Left lung (tissue), 14 donors: ENCODE data around the gene TLCD4. TPM values are rescaled to one million over a fixed set of nuclear protein-coding genes. Genes with fewer than 3 reads are reported as not detected.

Source experiments
- ATAC-seq: fragments of 200-7000 bp; cut with Tn5 transposase; one replicate; pipeline ENCODE4 v1.9.1; 2020; ENCODE audit warnings: moderate library complexity
- DNase-seq, 4 donors: peaks; one replicate each; pipeline ENCODE4 v3.0.0-alpha.2; 2013 to 2020
- H3K27ac ChIP-seq, 2 donors: fragments of 200-600 bp; sonication (generic) in 1 of 2; one replicate each; pipeline versions ENCODE4 v1.5.0 to v1.8.0; 2020 to 2021
- H3K27me3 ChIP-seq, 2 donors: fragments of 200-600 bp; sonication (generic) in 1 of 2; one replicate each; pipeline versions ENCODE4 v1.5.0 to v1.8.0; 2020 to 2021
- H3K36me3 ChIP-seq, 2 donors: fragments of 200-600 bp; sonication (generic) in 1 of 2; one replicate each; pipeline versions ENCODE4 v1.5.0 to v1.8.0; 2020 to 2021
- H3K4me1 ChIP-seq, 2 donors: fragments of 200-600 bp; one replicate each; pipeline ENCODE4 v1.8.0; 2021
- H3K4me3 ChIP-seq, 2 donors: fragments of 200-600 bp; sonication (generic) in 1 of 2; one replicate each; pipeline versions ENCODE4 v1.5.0 to v1.8.0; 2020 to 2021; ENCODE audit warnings: mild to moderate bottlenecking in 1 of 2
- H3K9me3 ChIP-seq, 2 donors: fragments of 200-600 bp; sonication (generic) in 1 of 2; one replicate each; pipeline versions ENCODE4 v1.5.0 to v1.8.0; 2020 to 2021
- intact Hi-C, 2 donors: fragments of 100-400 bp; cut with DNase I; formaldehyde crosslinking; loops; one replicate each; pipeline versions ENCODE4 v1.11.2 to v1.14.2; 2022
- long read RNA-seq, 12 donors: library from polyadenylated mRNA in 2 of 12; unstranded in 2 of 12; transcript quantifications; one replicate each; pipeline ENCODE4 v2.0.0 and lab custom pipeline, GENCODE V29; 2019 to 2026
- polyA plus RNA-seq, 6 donors: library from polyadenylated mRNA; unstranded; fragments of 120-200 nt; gene quantifications; one replicate each; pipeline ENCODE4 v1.2.1, GENCODE V29; 2013; ENCODE audit not compliant: insufficient read length in 6 of 6
- total RNA-seq, 2 donors: library from RNA; stranded (reverse); fragmentation: NEBNext Ultra II Directional; extraction: Animal tissue kit (Norgen Biotek cat#: 25700); gene quantifications; one replicate each; pipeline ENCODE4 v1.2.1, GENCODE V29; 2021
- TF ChIP-seq, protein P1 (sequence below), 2 donors: fragments of 200-600 bp; sonication (generic) in 1 of 2; IDR thresholded peaks; one replicate each; pipeline versions ENCODE4 v1.5.0 to v1.8.0; 2021; ENCODE audit warnings: antibody characterized with exemption in 2 of 2
- donor health status: DM: no; HTN: yes; CAD: no.
- donor health status: DM: no; HTN: no; CAD: no.

The TLCD4 gene
- total RNA-seq (10 to 100 TPM; 14.7 to 21.3 TPM), polyA plus RNA-seq (10 to 100 TPM in 5 of 6 donors, 1 to 10 TPM in 1; 9.5 to 12.5 (median 11.5) TPM)
- long read RNA-seq, donor 1, full-length matches to known transcripts: 8 of 8 reads
- long read RNA-seq, donor 1, partial matches to known transcripts: 0 of 8 reads
- long read RNA-seq, donor 1, other reads (novel, unspliced or antisense): 0 of 8 reads
- long read RNA-seq, donor 2, full-length matches to known transcripts: 8 of 8 reads
- long read RNA-seq, donor 2, partial matches to known transcripts: 0 of 8 reads
- long read RNA-seq, donor 2, other reads (novel, unspliced or antisense): 0 of 8 reads
- long read RNA-seq, donor 3, full-length matches to known transcripts: 4 of 4 reads
- long read RNA-seq, donor 3, partial matches to known transcripts: 0 of 4 reads
- long read RNA-seq, donor 3, other reads (novel, unspliced or antisense): 0 of 4 reads
- long read RNA-seq, donor 4, full-length matches to known transcripts: 6 of 8 reads
- long read RNA-seq, donor 4, partial matches to known transcripts: 0 of 8 reads
- long read RNA-seq, donor 4, other reads (novel, unspliced or antisense): 2 of 8 reads
- long read RNA-seq, donor 5, full-length matches to known transcripts: 4 of 4 reads
- long read RNA-seq, donor 5, partial matches to known transcripts: 0 of 4 reads
- long read RNA-seq, donor 5, other reads (novel, unspliced or antisense): 0 of 4 reads
- long read RNA-seq, donor 6, full-length matches to known transcripts: 2 of 2 reads
- long read RNA-seq, donor 6, partial matches to known transcripts: 0 of 2 reads
- long read RNA-seq, donor 6, other reads (novel, unspliced or antisense): 0 of 2 reads
- long read RNA-seq, donor 7: 0 reads
- long read RNA-seq, donor 8, full-length matches to known transcripts: 5 of 5 reads
- long read RNA-seq, donor 8, partial matches to known transcripts: 0 of 5 reads
- long read RNA-seq, donor 8, other reads (novel, unspliced or antisense): 0 of 5 reads
- long read RNA-seq, donor 9: 0 reads
- long read RNA-seq, donor 10, full-length matches to known transcripts: 4 of 5 reads
- long read RNA-seq, donor 10, partial matches to known transcripts: 0 of 5 reads
- long read RNA-seq, donor 10, other reads (novel, unspliced or antisense): 1 of 5 reads
- long read RNA-seq, donor 11, full-length matches to known transcripts: 3 of 3 reads
- long read RNA-seq, donor 11, partial matches to known transcripts: 0 of 3 reads
- long read RNA-seq, donor 11, other reads (novel, unspliced or antisense): 0 of 3 reads
- long read RNA-seq, donor 12, full-length matches to known transcripts: 2 of 2 reads
- long read RNA-seq, donor 12, partial matches to known transcripts: 0 of 2 reads
- long read RNA-seq, donor 12, other reads (novel, unspliced or antisense): 0 of 2 reads

DNA sequence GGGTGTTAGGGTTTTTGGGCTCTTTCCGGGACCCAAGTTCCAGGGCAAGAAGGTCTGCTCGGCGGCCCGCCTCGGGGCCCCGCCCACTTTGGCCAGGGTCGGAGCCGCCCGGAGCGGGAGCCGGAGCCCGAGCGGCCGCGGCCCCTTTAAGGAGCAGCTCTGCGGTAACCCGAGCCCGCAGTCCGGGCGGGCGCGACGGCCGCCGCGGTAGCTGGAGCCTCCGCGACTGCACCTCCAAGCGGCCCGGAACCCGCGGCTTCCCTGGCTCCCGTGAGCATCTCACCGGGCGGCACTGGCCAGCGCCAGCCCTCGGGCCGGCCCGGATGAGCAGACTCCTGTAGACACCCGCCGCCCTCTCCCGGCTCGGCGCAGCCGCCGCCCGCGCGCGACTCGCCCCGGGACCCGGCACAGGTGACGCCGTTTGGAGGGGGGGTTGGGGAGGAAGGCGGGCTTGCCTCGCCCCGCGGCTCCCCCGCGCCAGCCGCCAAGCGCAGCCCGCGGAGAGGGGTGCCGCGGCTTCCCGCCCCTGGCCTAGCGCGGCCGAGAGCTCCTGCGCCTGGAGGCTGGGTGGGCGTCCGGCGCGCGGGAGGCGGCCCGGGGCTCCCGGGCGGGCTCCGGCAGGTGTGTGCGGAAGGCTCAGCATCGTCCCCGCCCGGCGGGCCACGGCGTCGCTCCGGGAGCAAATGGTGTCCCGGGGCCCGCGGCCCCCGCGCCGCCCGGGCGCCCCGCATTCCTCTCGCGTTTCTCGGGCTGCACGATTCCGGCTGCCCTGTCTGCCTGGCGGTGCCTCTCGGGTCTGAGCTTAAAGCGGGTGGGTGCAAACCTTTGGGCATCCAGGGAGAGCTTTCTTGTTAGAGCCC lies at the start of gene TLCD4:
TSS of gene TLCD4 (plus strand) at position 149 of the 860 bp plus-strand sequence. CDS start 26,547 bp downstream, outside the sequence.
- H3K27ac ChIP-seq: peak within 1 kb of the TSS; percentile 67 to 85
- H3K27me3 ChIP-seq: peaks cover 0 to 72% of the 10 kb centered on the region in 2 donors
- intact Hi-C loops: no loop called here
- H3K4me1 ChIP-seq: peaks cover 0 to 16% of the 10 kb centered on the region in 2 donors
- no peaks in the 10 kb centered on the region for H3K9me3 ChIP-seq
- ATAC-seq (peak; percentile 93), DNase-seq (peak; percentile 46 to 93 (median 56))
- peak within 1 kb of the TSS; percentile 48 to 60 for H3K4me3 ChIP-seq
- TF ChIP-seq, protein P1, sequence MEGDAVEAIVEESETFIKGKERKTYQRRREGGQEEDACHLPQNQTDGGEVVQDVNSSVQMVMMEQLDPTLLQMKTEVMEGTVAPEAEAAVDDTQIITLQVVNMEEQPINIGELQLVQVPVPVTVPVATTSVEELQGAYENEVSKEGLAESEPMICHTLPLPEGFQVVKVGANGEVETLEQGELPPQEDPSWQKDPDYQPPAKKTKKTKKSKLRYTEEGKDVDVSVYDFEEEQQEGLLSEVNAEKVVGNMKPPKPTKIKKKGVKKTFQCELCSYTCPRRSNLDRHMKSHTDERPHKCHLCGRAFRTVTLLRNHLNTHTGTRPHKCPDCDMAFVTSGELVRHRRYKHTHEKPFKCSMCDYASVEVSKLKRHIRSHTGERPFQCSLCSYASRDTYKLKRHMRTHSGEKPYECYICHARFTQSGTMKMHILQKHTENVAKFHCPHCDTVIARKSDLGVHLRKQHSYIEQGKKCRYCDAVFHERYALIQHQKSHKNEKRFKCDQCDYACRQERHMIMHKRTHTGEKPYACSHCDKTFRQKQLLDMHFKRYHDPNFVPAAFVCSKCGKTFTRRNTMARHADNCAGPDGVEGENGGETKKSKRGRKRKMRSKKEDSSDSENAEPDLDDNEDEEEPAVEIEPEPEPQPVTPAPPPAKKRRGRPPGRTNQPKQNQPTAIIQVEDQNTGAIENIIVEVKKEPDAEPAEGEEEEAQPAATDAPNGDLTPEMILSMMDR (IDR thresholded peaks at IDR 0.05): no peak
- no peaks in the 10 kb centered on the region for H3K36me3 ChIP-seq

DNA sequence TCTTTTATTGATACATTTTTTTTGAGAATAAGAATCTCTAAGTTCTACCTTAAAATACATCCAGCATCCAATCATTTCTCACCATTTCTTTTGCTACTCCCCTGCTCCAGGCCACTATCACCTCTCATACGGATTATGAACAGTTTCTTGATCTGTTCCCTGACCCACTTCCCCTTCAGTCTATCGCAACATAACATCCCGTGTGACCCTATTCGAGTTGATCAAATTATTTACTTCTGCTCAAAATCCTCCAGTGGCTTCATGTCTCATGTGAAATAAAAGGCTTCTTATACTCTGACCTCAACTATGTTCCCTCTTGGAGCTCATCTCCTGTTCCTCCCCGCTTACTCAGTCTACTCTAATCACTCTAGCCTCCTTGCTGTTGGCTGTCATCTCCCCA lies 49.6 kb upstream of the TLCD4 start:
- TF ChIP-seq, protein P1 (IDR thresholded peaks at IDR 0.05): no peak
- intact Hi-C loops: no loop called here
- no peak for DNase-seq
- Histone ChIP-seq H3K27me3 (no peaks in the 10 kb centered on the region), H3K36me3 (peaks cover 3 to 20% of the 10 kb centered on the region in 2 donors), H3K4me3 (no peak overlapping the region), H3K9me3 (no peaks in the 10 kb centered on the region), H3K4me1 (peaks cover 6 to 18% of the 10 kb centered on the region in 2 donors), H3K27ac (no peak overlapping the region)
- no peak for ATAC-seq

DNA sequence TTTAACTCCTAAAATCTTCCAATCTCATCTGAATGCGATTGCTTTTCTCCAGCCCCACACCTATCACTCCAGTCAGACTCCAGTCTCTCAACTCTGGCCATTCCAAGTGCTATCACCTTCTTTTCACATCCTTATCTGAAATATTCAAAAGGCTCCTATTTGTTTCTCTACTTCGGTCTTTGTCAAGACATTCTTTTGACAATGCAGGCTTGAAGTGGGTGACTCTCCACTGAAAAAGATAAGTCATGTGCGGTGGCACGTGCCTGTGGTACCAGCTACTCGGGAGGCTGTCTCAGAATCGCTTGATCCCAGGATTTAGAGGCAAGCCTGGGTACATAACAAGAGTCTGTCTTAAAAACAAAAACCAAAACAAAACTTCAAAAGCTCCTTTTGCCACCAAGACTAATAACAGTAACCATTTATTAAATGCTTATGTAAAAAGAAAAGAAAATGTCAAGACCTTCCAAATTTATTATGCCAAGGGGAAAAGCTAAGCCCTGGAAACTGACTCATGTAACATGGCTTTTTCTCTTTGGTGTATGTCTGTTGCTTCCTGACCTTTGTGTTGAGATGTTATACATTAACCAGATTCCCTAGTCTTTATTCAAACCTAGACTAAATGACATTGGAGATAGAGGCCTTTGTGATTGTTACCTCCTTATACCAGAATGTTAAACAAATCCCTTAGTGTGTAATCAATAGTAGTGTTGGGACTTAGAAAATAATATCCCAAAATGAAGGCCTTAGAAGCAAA lies 48.0 kb upstream of the TLCD4 start:
- DNase-seq: no peak
- no peaks in the 10 kb centered on the region for H3K9me3 ChIP-seq
- TF ChIP-seq, protein P1 (IDR thresholded peaks at IDR 0.05): no peak
- H3K4me1 ChIP-seq: peaks cover 6 to 18% of the 10 kb centered on the region in 2 donors
- no peak overlapping the region for H3K27ac ChIP-seq
- no peaks in the 10 kb centered on the region for H3K27me3 ChIP-seq
- no peak for ATAC-seq
- H3K4me3 ChIP-seq: no peak overlapping the region
- H3K36me3 ChIP-seq: peaks cover 3 to 5% of the 10 kb centered on the region in 2 donors
- intact Hi-C loops: no loop called here

- no peak for ATAC-seq
- Histone ChIP-seq H3K4me1 (peaks cover 6 to 18% of the 10 kb centered on the region in 2 donors), H3K9me3 (no peaks in the 10 kb centered on the region), H3K4me3 (no peak overlapping the region), H3K27me3 (no peaks in the 10 kb centered on the region), H3K36me3 (peaks cover 0 to 3% of the 10 kb centered on the region in 2 donors), H3K27ac (no peak overlapping the region)
- intact Hi-C loops: no loop called here
- DNase-seq: no peak
- TF ChIP-seq, protein P1 (IDR thresholded peaks at IDR 0.05): no peak
Measured at GRCh38 chr1:95069710-95070093, 47.5 kb upstream of the TLCD4 start.
